C4-2B (cell line): ENCODE measurements around the gene SLC30A3.

Experiments used
- ZFX ChIP-seq: fragments of 450-650 bp; IDR thresholded peaks from 2 replicates; pipeline ENCODE4 v1.6.1; 2017
- TF ChIP-seq, protein P1 (sequence below): fragments of 450-650 bp; conservative IDR thresholded peaks from 2 replicates; pipeline ENCODE4 v1.5.1; 2017; ENCODE audit warnings: mild to moderate bottlenecking

DNA sequence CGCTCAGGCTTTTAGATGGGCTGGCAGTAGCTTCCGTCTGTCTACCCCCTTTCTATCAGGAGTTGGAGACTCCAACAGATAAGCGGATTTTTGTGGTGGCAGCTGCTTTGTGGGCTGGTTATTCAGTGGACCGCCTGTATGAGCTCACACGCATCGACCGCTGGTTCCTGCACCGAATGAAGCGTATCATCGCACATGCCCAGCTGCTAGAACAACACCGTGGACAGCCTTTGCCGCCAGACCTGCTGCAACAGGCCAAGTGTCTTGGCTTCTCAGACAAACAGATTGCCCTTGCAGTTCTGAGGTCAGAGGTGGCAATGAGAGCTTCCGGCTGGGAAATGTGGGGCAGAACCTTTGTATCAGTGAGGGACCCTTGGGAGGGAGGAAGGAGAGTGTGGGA, 30.9 kb downstream of the SLC30A3 start:
- TF ChIP-seq, protein P1, sequence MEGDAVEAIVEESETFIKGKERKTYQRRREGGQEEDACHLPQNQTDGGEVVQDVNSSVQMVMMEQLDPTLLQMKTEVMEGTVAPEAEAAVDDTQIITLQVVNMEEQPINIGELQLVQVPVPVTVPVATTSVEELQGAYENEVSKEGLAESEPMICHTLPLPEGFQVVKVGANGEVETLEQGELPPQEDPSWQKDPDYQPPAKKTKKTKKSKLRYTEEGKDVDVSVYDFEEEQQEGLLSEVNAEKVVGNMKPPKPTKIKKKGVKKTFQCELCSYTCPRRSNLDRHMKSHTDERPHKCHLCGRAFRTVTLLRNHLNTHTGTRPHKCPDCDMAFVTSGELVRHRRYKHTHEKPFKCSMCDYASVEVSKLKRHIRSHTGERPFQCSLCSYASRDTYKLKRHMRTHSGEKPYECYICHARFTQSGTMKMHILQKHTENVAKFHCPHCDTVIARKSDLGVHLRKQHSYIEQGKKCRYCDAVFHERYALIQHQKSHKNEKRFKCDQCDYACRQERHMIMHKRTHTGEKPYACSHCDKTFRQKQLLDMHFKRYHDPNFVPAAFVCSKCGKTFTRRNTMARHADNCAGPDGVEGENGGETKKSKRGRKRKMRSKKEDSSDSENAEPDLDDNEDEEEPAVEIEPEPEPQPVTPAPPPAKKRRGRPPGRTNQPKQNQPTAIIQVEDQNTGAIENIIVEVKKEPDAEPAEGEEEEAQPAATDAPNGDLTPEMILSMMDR, result no peak
- TF ChIP-seq ZFX, result no peak
